Astrocyte of the spinal cord (primary cell): Measurements from ENCODE around the gene MAZ.

Experiments used
- DNase-seq: peaks from one replicate; pipeline ENCODE4 v3.0.0; 2011; ENCODE audit warnings: low read depth, low spot score
- H3K4me3 ChIP-seq: 2 replicates; pipeline ENCODE4 v1.5.1; 2011; ENCODE audit warnings: low read depth, mild to moderate bottlenecking, low read length, moderate library complexity
- CTCF ChIP-seq: IDR thresholded peaks from 2 replicates; pipeline ENCODE4 v1.5.1; 2012; ENCODE audit warnings: low read depth, mild to moderate bottlenecking, low read length, inconsistent platforms
- in situ Hi-C: cut with HindIII; loops from 2 replicates; pipeline ENCODE4 v1.10.0; 2017; ENCODE audit warnings: low sequenced_read_pairs

MAZ gene

GRCh38 chr16:29815032-29815721 is 8.8 kb downstream of the MAZ start:
- TF ChIP-seq CTCF, result no peak
- in situ Hi-C loops, result no loop called here
- peak overlapping the region; percentile 81 for H3K4me3 ChIP-seq
- DNase-seq, result no peak

DNA sequence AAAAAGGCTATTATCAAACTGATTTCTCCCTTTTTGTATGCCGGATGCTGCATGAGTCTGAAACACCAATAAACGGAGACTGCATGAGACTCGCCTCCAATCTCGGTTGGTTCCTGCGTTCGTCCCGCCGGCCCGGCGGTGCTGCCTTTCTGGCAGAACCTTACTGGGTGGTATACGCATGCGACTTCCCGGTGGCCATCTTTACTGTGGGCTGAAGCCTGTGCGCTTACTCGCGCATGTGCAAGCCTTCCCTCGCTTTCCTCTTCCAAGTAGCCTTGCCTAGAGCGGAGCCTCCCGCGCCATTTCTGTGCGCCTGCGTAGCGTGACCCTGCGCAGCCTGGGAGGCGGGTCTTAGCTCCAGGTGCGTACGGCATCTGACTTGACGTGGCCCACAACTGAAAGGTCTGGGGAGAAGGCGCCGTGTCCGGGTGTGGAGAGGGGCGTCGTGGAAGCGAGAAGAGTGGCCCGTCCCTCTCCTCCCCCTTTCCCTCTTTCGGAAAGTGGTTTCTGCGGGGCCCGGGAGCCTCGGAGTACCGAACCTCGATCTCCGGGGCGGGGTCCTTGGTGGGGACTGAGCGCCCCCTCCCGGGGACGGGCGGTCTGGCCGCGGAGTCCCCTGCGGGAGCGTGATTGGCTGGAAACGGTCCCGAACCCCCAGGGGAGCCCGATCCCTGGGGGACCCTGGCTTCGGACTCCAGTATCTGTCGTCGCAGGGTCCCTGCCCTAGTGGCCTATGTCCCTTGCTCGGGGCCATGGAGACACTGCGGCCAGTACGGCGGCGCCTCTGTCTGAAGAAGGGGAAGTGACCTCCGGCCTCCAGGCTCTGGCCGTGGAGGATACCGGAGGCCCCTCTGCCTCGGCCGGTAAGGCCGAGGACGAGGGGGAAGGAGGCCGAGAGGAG is 9.7 kb downstream of the MAZ start, which contains the start of gene PAGR1:
PAGR1 (plus strand) TSS at position 360 of the 901 bp plus-strand sequence; CDS start at position 734, 374 bp downstream.
- H3K4me3 ChIP-seq, result peak within 1 kb of the TSS; percentile 81

DNA sequence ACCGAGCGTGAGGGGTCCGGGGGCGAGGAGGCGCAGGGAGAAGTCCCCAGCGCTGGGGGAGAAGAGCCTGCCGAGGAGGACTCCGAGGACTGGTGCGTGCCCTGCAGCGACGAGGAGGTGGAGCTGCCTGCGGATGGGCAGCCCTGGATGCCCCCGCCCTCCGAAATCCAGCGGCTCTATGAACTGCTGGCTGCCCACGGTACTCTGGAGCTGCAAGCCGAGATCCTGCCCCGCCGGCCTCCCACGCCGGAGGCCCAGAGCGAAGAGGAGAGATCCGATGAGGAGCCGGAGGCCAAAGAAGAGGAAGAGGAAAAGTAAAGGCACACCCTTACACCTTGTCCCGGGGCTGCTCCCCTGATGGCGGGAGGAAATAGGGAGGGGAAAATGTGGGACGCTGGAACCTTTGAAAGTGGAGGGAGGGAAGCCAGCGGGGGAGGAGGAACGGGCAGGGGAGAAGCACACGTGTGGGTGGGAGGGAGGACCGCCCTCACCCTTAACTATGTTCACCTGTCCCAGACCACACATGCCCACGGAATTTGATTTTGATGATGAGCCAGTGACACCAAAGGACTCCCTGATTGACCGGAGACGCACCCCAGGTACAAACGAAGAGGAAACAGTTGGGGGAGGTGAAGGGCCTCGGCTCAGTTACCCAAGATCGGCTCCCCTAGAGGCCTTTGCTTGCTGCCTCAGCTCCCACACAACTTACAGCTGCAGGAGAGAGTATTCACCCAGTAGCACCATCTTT is 10.5 kb downstream of the MAZ start:
- peak; percentile 20 for TF ChIP-seq CTCF
- DNase-seq, result peak; percentile 64
- in situ Hi-C loops, result no loop called here
- peak overlapping the region; percentile 81 for H3K4me3 ChIP-seq

More for the DNA sequence above, 9.7 kb downstream of the MAZ start, which contains the start of gene PAGR1:
- peak; percentile 94 for TF ChIP-seq CTCF
- in situ Hi-C loops, result no loop called here
- DNase-seq, result peak; percentile 100

DNA sequence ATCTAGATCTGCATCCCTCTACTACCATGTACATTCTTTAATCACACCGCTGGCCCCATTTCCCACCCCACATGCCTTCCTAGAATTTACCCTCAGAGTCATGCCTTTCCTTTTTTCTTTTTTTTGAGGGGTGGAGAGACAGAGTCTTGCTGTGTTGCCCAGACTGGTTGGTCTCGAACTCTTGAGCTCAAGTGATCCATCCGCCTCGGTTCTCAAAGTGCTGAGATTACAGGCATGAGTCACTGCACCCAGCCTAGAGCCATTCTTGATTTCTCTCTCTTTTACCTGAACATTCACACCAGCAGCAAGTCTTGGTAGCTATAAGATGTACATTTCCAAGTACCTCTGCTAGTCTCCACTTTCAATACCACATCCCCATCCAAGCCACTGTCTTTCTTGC is 11.8 kb downstream of the MAZ start:
- TF ChIP-seq CTCF, result no peak
- H3K4me3 ChIP-seq, result no peak overlapping the region
- DNase-seq, result no peak
- in situ Hi-C loops, result no loop called here

DNA sequence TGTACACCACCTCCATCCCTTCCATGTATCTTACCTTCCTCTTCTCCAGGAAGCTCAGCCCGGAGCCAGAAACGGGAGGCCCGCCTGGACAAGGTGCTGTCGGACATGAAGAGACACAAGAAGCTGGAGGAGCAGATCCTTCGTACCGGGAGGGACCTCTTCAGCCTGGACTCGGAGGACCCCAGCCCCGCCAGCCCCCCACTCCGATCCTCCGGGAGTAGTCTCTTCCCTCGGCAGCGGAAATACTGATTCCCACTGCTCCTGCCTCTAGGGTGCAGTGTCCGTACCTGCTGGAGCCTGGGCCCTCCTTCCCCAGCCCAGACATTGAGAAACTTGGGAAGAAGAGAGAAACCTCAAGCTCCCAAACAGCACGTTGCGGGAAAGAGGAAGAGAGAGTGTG is 13.2 kb downstream of the MAZ start:
- DNase-seq, result no peak
- peak overlapping the region; percentile 65 for H3K4me3 ChIP-seq
- in situ Hi-C loops, result no loop called here
- peak; percentile 35 for TF ChIP-seq CTCF

GRCh38 chr16:29820271-29820701 is 14.0 kb downstream of the MAZ start, which contains the start of gene MVP:
MVP (plus strand) TSS chr16:29820462; CDS start chr16:29830550, 10,088 bp downstream.
- TF ChIP-seq CTCF, result no peak
- DNase-seq, result peak; percentile 66
- in situ Hi-C loops, result no loop called here
- peak within 1 kb of the TSS; percentile 65 for H3K4me3 ChIP-seq
